GM19463 (cell line): ENCODE data around the gene EPB41L1.

Experiments
- ATAC-seq: cut with Tn5 transposase; IDR thresholded peaks from one replicate; pipeline ENCODE4 v1.9.1; 2021; ENCODE audit warnings: mild to moderate bottlenecking, moderate library complexity; ENCODE audit not compliant: unreplicated experiment

The EPB41L1 gene

DNA sequence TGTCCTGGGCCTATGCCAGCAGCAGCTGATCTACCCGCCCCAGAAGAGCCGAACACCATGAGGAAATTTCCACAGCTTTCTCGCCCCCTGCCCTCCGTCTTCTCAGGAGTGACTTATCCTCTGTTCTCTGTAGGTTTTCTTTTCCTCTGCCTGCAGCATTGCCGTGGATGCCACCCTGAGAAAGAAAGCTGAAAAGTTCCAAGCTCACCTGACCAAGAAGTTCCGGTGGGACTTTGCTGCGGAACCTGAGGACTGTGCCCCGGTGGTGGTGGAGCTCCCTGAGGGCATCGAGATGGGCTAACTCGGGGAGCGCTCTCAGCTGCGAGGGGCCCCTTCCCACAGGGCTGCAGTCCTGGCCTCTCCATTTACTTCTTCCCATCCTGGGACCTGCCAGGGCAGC lies 100.9 kb downstream of the EPB41L1 start:
- no peak for ATAC-seq

DNA sequence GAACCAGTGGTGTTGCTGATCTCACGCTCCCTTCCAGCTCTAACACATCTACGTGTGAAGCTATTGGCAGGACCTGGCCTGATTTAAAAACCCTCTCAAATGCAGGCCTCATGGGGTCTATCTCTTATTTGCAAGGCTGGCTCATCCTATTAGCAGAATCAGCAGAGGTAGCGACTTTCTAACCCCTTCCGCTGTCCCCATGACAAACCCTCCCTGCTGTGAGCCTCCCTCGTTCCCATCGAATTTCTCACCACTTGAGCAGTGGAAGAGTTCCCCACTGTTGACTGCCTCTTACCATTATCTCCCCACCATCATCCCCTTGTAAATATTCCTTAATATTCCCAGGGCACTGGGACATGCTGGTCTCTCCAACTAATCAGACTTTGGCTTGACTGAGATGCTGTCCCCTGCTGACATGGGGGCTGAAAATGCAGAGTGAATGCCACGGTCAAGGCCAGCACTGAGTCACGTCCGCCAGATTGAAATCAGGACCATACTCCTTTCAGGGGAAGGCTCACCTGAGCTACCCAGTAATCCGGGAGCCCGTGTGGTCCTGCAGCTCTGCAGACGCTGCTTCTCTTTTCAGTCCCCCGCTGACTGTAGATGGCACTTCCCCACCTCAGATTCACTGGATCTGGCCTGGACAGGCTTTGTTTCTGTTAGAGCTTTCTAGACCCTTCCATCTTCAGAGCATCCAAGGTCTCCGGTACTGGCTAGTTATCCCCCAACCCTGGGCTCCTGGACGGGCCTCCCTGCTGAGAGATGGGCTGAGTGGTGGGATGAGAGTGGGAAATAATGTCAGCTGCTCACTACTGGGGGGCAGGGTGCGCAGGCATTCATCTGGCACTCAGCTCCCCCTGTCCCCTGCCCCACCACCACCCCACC lies 104.9 kb downstream of the EPB41L1 start:
- no peak for ATAC-seq

DNA sequence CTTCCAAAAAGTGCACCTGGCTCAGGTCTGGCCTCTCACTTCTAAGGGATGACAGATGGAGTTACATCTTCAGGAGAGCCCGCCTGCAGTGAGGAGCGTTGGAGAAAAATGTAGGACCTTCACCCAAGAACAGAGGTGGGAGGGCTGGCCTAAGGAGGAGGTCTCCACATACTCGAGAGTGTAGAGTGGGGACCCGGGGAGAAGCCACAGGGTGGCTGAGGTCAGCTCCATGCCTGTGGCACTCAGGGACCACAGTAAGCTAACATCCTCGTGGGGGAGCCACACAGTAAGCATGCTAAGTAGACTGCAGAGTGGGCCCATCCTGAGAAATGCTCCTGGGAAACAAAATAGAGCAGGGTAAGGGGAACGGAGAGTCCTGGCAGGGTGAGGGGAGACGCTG lies 105.8 kb downstream of the EPB41L1 start:
- ATAC-seq, result no peak

DNA sequence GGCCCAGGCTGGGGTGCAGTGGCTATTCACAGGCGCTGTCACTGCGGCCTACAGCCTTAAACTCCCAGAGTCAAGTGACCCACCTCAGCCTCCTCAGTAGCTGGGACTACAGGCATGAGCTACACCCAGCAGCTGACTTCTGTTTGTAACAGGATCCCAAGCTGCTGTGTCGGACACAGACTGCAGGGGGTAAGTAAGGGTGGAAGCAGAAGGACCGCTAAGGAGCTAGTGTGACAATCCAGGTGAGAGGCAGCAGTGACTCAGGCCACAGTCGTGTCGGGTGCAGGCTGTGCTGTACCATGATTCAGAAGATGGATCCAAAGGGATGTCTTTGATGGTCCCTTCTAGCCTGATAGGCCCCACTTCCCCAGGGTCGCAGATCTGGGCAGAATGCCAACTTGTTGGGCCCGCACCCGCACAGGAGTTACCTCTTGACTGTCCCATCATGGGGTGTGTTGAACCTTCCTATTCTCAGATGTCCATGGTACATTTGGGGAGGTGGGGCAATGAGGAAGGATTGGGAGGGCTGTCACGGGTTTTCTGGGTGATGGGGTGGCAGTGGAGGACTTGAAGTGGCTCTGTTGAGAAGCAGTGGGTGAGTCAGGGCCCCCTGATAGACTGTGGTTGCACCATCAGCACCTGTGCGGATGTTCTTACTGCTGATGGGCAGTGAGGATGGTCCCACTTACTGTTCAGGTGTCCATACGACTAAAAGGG lies 107.0 kb downstream of the EPB41L1 start:
- no peak for ATAC-seq

DNA sequence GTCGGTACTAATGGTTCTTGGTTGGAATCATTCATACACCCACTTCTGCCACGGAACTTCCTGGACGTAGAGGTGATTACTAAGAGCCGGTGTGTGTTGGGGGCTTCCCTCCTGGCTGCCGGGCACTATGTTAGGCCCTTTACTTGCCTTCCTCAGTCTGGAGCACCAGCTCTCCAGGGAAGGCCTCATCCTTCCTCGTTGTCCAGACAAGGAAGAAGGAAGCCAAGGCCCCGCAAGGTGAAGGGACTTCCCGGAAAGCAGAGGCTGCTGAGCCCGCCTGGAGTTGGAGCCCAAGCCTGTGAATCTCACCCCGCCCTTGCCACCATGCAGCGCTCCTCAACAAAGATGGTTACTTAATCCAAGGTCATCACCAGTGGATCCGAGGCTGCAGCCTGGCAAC lies 107.9 kb downstream of the EPB41L1 start:
- ATAC-seq, result no peak

DNA sequence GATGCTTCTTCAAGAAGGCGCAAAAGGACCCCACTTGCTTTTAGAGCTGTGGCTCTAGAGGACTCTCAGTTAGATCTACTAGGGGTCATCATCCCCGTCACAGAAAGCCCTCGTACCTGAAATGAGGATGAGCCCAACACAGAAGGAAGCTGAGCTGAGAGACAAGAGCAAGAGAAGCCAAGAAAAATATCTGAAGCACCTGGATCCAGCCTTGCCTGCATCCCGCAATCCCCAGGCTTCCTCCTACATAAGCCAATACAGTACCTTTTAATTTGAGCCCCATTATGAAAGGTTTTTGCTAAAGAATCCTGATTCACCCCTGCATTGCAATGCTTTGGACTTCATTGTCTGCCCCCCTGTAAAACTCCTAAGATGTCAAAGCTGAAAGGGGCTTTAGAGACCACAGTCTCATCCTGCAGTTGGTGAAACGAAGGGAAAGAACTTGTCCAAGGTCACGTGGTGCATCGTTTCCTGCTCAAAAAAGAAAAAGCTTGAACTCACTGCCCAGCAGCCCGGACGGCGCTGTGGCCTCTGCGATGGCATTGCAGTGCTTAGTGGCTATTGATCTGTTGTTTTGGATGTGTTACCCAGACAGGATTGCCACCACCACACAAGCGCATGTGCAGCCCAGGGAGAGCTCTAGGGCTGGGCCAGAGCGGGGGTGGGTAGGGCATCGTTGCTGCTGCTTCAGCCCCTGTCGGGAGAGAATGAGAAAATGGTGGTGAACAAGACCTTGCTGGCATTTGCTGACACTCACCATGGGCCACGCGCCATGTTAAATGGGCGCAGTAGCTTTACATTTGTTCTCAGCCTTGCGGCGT lies 110.1 kb downstream of the EPB41L1 start:
- ATAC-seq, result no peak

DNA sequence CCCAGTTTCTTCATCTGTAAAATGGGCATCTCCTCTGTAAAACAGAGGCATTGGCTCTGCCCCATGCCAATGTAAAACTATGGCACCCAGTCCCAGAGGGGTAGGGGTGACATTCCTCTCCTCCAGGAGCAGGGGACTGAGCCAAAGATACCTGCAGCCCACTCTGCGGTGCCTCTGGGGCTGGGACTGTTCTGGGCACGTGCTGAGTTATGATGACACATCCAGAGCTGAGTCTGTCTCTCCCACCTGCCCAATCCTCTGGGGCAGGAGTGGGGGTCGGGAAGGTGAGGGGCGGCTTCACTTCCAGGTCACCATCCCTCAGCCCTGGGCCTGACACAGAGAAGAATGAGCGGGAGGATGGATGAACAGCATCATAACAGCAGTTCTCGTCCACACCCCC lies 111.6 kb downstream of the EPB41L1 start:
- no peak for ATAC-seq

DNA sequence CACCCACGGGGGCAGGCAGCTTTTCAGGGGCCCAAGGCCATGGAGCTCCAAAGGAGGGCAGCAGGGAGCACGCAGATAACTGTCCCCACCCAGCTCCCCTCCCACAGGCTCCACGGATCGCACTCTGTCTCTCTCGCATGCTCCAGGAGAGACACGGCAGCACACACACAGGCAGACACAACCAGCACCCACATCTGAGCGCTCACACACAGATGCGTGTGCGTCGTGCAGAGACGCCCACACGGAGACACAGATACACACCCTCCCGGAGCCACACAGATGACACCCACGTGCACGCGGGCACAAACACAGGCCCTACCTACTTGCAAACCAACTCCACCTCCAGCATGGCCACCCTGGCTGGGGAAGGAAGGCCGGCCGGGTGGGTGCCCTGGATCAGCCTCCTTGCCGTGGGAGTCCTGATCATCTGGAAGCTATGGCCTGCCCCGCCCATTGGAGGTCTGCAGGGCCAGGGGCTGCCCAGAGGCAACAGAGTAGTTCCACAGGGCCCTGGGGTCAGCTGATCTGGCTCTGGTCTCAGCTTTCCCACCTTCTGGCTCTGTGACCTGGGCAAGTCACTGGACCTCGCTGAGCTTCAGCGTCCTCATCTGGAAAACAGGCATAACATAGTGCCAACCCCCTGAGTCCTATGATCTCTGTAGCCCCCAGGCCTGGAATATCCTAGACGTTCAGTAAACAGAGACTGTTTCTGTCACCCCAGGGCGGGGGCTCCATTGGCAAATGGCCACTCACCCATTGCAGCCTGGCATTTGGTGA lies 113.3 kb downstream of the EPB41L1 start:
- ATAC-seq, result no peak

DNA sequence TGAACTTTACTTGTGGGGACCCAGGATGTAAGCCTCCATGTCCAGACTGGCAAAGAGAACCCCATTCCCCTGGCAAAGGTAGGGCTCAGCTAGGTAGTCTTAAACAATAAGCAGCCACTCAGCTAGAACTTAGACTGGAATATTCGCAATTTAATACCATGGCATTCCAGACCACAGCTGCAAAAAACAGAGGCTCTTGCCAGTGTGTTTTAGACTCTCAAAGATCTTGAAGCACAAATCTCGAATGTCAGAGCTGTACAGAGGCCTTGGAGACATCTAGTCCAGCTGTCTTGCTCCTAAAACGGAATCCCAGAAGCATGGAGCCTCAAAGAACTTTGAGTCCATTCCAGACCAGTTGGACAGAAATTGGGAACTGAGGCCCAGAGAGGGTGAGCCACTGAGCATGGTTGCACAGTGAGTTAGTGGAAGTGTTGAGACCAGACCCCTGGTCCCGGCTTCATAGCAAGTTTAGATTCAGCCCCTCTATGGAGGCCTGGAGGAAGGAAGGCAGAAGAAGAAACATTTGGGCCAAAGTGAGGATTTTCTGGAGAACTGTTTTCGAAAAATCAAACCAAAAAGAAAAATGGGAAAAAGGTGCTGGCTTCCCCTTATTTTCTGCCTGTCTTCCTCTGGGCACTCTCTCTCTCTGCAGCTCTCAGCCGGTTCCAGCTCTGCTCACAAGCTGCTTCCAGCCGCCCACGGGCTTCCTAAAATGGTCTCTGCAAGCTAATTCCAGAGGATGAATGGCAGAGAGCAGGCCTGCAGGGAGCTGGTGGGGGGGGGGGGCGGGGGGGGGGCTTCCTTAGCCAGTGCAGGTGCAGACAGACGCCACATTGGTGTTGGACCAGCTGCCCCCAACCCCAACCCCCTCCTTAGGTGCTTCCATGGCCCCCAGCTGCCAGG lies 114.2 kb downstream of the EPB41L1 start:
- no peak for ATAC-seq

DNA sequence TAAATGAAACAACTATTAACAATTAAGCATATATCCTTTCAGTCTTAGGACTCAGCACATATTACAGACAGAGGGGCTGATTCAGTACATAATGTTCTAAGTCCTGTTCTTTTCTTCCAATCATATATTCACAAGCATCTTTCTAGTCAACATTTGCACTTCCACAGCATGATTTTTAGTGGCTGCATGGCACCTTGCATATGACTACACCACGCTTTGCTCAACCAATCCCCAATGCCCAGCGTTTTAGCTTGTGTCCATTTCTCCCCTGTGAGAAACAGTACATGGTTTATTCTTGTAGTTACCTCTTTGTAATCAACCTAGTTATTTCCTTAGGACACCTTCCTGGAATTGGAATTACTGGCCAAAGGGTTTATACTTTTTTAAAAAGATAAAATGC lies 115.0 kb downstream of the EPB41L1 start:
- no peak for ATAC-seq

DNA sequence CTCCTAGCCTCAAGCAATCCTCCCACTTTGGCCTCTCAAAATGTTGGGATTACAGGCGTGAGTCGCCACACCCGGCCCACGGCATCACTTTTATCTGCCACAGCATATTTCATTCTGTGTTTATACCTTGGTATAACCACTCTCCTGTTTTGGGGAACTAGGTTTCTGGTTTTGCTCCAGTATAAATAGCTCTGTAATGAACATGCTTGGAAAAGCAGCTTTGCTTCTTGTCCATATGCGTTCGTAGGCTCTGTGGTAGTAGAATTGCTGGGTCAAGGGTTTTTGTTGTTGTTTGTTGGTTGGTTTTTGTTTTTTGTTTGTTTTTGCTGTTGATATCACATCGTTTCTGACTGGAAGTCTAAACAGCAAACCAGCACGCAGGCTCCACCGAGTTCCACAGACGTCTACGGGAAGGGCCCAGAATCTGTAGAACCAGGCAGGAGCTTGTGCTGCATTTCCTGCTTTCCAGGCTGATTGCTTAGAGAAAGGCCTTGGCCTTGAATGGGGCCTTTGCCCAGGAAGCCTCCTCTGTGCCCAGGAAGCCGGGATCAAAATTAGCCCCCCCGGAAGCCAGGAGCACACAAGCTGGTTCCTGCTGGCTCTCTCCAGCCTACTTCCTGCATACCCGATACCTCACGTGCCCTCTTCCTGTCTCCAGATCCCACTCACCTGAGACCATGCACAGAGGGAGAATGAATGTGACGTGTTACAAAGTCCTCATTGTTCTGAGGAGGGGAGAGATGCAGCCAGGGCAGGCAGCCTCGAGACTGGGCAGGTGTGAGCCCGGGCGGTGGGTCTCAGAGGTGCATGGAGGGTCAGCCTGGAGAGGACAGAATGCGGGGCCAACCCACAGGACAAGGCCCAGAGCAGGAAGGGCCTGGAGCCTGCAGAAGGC lies 116.5 kb downstream of the EPB41L1 start:
- no peak for ATAC-seq

DNA sequence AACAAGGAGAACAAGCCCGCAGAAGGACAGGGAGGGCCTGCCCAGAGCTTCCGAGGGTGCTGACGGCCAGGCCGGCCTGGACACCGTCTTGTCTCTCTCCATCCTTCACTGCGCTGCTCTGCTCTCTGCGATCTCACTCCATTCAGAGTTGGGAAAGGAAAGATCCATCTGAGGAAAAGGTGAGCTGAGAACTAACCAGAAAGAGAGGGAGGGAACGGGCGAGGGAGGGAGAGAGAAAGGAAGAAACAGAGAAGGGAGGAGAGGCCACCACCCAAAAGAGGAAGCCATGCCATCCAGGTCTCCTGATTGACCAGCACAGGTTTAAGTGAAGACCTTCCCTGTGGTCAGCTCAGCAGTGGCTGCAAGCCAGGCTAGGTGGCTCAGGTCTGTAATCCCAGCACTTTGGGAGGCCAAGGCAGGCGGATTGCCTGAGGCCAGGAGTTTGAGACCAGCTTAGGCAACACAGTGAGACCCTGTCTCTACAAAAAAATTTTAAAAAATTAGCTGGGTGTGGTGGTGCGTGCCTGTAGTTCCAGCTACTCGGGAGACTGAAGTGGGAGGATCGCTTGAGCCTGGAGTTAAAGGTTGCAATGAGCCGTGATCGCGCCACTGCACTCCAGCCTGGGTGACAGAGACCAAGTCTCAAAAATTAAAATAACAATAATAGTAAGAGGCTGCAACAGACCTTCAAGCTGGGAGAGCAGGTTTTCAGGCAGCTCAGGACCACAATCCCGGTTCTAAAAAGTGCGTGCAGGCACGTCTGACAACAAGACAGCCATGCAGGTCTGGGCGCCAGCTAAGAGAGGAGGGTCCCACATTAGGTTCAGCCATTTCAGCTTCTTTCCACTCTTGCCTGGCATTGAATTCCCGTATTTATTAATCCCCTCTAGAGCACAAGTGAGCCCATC lies 117.4 kb downstream of the EPB41L1 start:
- ATAC-seq, result no peak

DNA sequence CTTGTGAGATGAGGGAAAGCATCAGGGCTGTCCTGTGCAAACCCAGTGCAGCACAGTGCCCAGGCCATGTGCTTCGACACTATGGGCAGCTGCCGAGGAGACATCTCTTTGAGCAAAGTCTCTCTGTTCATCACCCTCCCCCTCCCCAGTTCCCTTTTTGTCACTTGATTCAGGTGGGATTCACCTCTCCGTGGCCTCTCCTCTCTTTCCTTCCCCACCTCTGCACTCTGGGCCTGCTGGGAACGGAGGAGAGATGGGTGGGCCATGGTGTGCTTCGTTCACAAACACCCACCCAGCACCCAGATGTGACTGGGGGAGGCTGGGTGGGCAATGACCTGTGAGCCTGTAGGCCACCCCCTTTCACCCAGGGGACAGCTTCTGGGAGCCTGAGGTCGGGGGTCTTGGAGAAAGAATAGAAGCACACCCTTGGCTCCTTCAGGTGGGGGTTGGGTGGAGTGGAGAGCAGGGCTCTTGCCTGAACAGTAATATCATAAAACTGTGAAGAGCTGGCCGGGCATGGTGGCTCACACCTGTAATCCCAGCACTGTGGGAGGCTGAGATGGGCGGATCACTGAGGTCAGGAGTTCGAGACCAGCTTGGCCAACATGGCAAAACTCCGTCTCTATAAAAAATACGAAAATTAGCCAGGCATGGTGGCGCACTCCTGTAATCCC lies 118.1 kb downstream of the EPB41L1 start:
- ATAC-seq, result no peak

DNA sequence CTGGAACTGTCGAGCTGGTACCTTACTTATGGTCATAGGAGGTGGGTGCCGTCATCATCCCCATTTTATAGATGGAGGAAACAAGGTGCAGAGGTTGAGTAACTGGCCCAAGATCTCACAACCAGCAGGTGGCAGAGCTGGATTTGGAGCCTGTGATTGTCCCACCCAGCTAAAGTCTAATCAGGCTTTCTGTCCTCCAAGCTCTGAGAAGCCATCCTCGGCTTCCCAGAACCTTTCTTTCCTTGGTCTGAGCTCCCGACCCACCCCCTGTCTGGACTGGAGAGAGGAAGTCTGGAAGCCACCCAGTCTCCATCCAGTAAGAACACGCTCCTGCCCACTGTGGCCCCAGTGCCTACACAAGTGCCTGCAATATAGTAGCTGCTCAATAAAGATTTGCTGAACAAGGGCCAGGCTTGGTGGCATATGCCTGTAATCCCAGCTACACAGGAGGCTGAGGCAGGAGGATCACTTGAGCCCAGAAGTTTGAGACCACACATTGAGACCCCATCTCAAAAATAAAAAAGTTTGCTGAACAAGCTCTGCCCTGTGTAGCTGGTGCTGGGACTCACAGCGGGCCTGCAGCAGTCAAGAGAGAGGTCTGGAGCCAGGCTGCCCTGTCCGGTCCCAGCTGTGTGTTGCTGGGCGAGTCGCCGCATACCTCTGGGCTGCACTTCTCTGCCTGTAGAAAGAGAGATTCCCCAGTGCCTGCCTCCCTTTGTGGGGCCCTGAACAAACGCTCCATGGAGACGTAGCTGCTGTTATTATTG lies 119.1 kb downstream of the EPB41L1 start:
- no peak for ATAC-seq

DNA sequence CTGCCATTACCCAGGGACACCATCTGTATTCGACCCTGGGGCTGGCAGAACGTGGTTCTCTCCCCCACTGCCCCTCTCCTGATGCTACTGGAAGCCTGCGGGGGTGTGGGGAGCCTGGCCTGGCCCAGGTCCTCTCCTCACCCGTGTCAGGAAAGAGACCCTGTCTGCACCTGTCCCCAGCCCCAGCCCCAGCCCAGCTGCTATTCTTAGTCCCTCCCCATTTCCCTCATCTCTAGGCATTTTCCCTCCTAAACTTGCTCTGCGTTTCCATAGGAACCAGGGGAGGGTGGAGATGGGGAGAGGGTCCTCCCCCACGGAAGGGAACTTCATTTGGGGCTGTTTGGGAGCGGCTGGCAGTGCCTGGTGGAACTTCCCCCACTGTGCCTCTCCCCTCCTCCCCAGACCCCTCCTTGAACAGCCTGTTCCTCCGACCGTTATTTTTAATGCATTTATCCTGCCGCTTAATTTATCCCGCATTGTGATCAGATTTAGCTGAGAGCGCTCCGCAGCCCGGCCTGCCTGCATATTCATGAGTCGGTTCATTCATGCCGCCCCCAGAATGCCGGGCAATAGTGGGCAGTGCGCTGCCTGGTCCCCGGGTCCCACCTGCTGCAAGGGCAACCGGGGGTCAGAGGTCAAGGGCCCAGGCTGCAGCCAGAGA lies 119.8 kb downstream of the EPB41L1 start:
- ATAC-seq, result no peak

DNA sequence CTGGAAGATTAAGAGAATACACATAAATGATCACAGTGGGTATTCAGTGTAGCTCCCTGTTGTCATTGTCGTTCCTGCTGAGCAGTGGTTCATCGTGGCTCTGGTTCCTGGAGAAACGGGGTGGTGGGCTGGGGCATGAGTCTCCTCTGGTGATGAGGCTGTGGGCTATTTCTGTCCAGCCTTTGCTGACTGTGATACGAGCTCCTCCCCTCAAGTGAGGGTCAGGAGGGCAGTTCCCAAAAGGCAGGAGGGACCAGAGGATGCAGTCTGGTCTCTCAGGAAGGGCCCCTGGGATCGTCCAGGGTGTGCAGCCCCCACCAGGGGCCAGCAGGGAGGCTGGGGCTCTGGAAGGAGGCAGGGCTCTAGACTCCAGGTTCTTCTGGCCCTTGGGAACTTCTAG lies 120.5 kb downstream of the EPB41L1 start:
- ATAC-seq, result no peak
